Measurements from ENCODE around the gene COX6B2. TPM values are rescaled to one million over a fixed set of nuclear protein-coding genes. Genes with fewer than 3 reads are reported as not detected.

COX6B2 gene
- total RNA-seq, 1 experiment from 2014 or later: not detected

DNA sequence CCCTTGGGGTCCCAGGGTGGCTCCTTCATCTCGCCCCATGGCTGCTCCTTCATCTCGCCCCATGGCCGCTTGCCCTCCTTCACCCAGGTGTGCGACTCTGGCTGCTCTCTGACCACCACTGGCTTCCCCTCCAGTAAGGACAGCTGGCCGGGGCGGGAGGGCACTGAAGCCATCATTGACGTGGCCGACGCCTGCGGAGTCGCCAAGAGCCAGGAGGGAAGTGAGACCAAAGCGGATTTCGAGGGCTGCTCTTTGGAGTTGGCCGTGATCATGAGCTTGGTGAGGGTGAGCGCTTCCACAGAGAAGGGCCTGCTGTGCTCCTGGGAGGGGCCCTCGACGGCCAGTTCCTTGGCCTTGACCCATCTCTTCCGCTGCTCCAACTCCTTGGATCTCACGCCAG lies 4.0 kb upstream of the COX6B2 start:
- H4K20me1 ChIP-seq (ENCODE audit: insufficient read depth, low read depth, low read length): no peaks in the 10 kb centered on the region
- no peak for DNase-seq

DNA sequence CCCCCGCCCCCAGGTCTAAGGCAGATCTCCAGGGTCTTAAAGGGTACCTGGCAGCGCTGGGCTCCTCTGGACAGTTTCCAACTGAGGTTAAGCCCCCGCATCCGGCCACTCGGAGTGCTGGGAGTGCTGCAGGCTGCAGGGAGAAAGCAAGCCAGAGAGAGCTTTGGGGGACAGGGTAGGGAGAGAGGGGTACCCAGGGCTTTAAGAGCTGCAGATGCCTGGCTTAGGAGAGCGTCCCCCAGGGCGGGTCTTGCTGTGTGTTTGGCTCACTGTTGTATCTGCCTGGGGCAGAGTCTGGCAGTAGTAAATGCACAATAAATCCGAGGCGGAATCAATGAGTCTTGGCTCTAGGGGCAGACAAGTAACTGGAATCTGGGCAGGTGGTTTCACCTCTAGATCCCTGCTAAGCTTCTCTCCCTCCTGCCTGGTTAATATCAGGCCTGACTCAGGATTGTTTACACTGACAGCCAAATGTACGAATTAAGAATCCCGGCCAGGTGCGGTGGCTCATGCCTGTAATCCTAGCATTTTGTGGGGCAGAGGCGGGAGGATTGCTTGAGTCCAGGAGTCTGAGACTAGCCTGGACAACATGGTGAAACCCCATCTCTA lies 798 bp upstream of the COX6B2 start:
- no peak overlapping the region for H3K27ac ChIP-seq (ENCODE audit: low read length)
- H3K9me2 ChIP-seq (replicated peaks; ENCODE audit: insufficient read depth, low read length): no peaks in the 10 kb centered on the region
- H3K9ac ChIP-seq (ENCODE audit: low read length): no peak overlapping the region
- H4K20me1 ChIP-seq (ENCODE audit: insufficient read depth, low read depth, low read length): no peaks in the 10 kb centered on the region; the same call in 1 of the 2 replicates
- no peak overlapping the region for H3K4me2 ChIP-seq (ENCODE audit: low read depth, low read length, poor library complexity, severe bottlenecking)
- H3K4me1 ChIP-seq (ENCODE audit: low read length): no peaks in the 10 kb centered on the region
- no peaks in the 10 kb centered on the region for H3K27me3 ChIP-seq (ENCODE audit: low read length)
- DNase-seq: no peak
- H3K79me2 ChIP-seq (ENCODE audit: low read length): no peaks in the 10 kb centered on the region
- no peak overlapping the region for H3K4me3 ChIP-seq (ENCODE audit: low read length)
- H3K36me3 ChIP-seq (ENCODE audit: insufficient read depth, low read length): no peaks in the 10 kb centered on the region
- no peaks in the 10 kb centered on the region for H3K9me3 ChIP-seq (ENCODE audit: low read length)
- no peak overlapping the region for H2AFZ ChIP-seq (ENCODE audit: low read length)

More for the DNA sequence above, 4.0 kb upstream of the COX6B2 start:
- Histone ChIP-seq H3K4me2 (ENCODE audit: low read depth, low read length, poor library complexity, severe bottlenecking) (no peak overlapping the region), H3K9ac (ENCODE audit: low read length) (no peak overlapping the region), H3K4me1 (ENCODE audit: low read length) (no peaks in the 10 kb centered on the region), H3K9me3 (ENCODE audit: low read length) (no peaks in the 10 kb centered on the region), H3K4me3 (ENCODE audit: low read length) (no peak overlapping the region), H2AFZ (ENCODE audit: low read length) (no peak overlapping the region), H3K79me2 (ENCODE audit: low read length) (no peaks in the 10 kb centered on the region), H3K9me2 (replicated peaks; ENCODE audit: insufficient read depth, low read length) (no peaks in the 10 kb centered on the region), H3K27me3 (ENCODE audit: low read length) (no peaks in the 10 kb centered on the region), H3K36me3 (ENCODE audit: insufficient read depth, low read length) (no peaks in the 10 kb centered on the region), H3K27ac (ENCODE audit: low read length) (no peak overlapping the region)

DNA sequence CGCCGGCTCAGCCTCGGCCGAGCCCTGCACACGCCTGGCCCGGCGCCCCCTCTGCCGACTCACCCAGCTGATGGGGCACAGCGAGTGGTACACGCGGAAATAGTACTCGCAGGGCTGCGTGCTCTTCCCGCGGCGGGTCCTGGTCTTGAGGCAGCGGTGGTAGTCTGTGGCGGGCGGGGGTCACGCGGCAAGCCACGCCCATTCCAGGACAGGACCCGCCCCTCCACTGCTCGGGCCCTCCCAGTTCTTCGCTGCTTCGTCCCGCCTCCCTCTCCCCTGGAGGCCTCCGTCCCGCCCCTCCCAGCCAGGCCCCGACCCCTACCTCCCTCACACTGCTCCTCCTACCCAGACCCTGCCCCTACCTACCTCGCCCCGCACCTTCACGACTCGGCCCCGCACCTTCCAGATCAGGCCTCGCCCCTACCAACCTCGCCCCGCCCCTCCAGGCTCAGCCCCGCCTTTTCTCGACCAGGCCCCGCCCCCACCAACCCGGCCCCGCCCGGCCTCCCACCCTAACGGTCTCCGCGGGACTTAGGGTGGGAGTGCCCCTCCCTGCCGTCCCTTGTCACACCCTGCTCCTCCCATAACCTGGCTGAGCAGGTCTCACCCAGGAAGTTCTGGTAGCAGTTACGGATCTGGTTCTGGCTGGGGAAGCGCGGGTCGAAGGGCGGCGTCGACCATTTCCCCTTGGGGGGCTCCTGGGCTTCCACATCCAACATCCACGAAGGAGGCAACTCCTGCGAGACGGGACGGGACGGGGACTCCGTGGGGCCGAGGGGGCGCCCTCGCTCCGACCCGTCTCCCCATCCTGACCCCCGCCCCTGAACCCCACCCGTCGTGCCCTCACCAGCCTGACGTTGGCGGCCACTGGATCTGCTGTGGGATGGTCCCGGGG lies 469 bp downstream of the COX6B2 start:
- Histone ChIP-seq H3K79me2 (ENCODE audit: low read length) (no peaks in the 10 kb centered on the region), H3K27me3 (ENCODE audit: low read length) (no peaks in the 10 kb centered on the region), H3K9me3 (ENCODE audit: low read length) (no peaks in the 10 kb centered on the region), H3K9me2 (replicated peaks; ENCODE audit: insufficient read depth, low read length) (no peaks in the 10 kb centered on the region), H3K4me1 (ENCODE audit: low read length) (no peaks in the 10 kb centered on the region), H3K27ac (ENCODE audit: low read length) (no peak overlapping the region), H3K4me2 (ENCODE audit: low read depth, low read length, poor library complexity, severe bottlenecking) (no peak overlapping the region), H4K20me1 (ENCODE audit: insufficient read depth, low read depth, low read length) (no peaks in the 10 kb centered on the region; the same call in 1 of the 2 replicates), H3K4me3 (ENCODE audit: low read length) (no peak overlapping the region), H3K36me3 (ENCODE audit: insufficient read depth, low read length) (no peaks in the 10 kb centered on the region), H2AFZ (ENCODE audit: low read length) (no peak overlapping the region), H3K9ac (ENCODE audit: low read length) (no peak overlapping the region)
- DNase-seq: peak; percentile 65

DNA sequence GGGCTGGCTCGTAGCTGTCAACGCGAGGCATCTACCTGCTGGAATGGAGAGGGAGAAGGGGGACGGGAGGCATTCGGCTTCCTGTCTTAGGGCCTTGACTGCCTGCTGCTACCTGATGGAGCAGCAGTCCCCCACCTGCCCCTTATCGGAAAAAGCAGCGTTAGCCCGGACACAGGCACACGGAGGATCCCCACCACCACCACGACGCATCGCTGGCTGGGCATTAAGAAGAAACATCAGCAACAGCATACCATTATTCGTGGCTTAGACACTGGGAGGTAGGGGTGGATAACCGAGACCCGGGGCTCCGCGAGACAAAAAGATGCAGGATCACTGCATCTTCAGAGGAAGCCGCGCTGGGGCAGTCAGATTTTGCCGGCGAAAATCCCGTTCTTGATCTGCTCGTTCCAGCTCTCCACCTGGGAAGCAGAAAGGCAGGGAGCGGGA lies 1.1 kb downstream of the COX6B2 start:
- Histone ChIP-seq H3K4me2 (ENCODE audit: low read depth, low read length, poor library complexity, severe bottlenecking) (no peak overlapping the region), H3K27ac (ENCODE audit: low read length) (no peak overlapping the region), H2AFZ (ENCODE audit: low read length) (no peak overlapping the region), H3K4me1 (ENCODE audit: low read length) (no peaks in the 10 kb centered on the region), H3K79me2 (ENCODE audit: low read length) (no peaks in the 10 kb centered on the region), H3K4me3 (ENCODE audit: low read length) (no peak overlapping the region), H4K20me1 (ENCODE audit: insufficient read depth, low read depth, low read length) (no peaks in the 10 kb centered on the region; the same call in 1 of the 2 replicates), H3K36me3 (ENCODE audit: insufficient read depth, low read length) (no peaks in the 10 kb centered on the region), H3K9me2 (replicated peaks; ENCODE audit: insufficient read depth, low read length) (no peaks in the 10 kb centered on the region), H3K9me3 (ENCODE audit: low read length) (no peaks in the 10 kb centered on the region), H3K9ac (ENCODE audit: low read length) (no peak overlapping the region), H3K27me3 (ENCODE audit: low read length) (no peaks in the 10 kb centered on the region)
- DNase-seq: no peak

DNA sequence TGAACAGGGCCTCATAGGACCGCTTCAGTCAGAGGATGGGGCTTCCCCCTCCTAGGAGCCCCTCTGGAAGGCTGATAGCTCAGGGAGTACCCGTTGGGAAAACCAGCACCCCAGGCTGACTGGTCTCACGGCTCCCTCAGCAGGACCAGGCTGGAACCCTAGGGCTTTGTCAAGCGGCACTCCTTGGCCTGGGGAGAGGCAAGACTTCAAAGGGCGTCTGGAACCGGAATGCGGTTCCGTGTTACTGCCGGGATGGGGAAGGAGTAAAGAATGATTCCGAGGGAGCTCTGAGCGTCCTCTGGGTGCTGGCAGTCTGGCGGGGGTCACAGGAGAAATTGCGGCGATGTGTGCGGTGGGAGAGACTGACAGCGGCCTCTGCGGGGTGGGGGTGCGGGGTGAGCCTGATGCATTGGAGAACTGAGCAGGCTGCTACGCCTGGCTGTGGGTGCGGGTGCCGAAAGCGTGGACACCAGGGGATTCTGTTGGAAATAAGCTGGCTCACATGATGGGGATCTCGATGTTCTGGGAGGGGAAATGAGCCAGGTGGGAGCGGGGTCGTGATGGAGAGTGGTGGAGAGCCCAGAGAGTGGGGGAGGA lies 1.9 kb downstream of the COX6B2 start:
- no peaks in the 10 kb centered on the region for H3K27me3 ChIP-seq (ENCODE audit: low read length)
- H3K4me3 ChIP-seq (ENCODE audit: low read length): no peak overlapping the region
- H4K20me1 ChIP-seq (ENCODE audit: insufficient read depth, low read depth, low read length): no peaks in the 10 kb centered on the region; the same call in 1 of the 2 replicates
- no peak overlapping the region for H3K4me2 ChIP-seq (ENCODE audit: low read depth, low read length, poor library complexity, severe bottlenecking)
- H3K79me2 ChIP-seq (ENCODE audit: low read length): no peaks in the 10 kb centered on the region
- H3K36me3 ChIP-seq (ENCODE audit: insufficient read depth, low read length): no peaks in the 10 kb centered on the region
- H3K9me2 ChIP-seq (replicated peaks; ENCODE audit: insufficient read depth, low read length): no peaks in the 10 kb centered on the region
- no peak overlapping the region for H2AFZ ChIP-seq (ENCODE audit: low read length)
- H3K4me1 ChIP-seq (ENCODE audit: low read length): no peaks in the 10 kb centered on the region
- H3K9me3 ChIP-seq (ENCODE audit: low read length): no peaks in the 10 kb centered on the region
- H3K9ac ChIP-seq (ENCODE audit: low read length): no peak overlapping the region
- no peak for DNase-seq
- no peak overlapping the region for H3K27ac ChIP-seq (ENCODE audit: low read length)

DNA sequence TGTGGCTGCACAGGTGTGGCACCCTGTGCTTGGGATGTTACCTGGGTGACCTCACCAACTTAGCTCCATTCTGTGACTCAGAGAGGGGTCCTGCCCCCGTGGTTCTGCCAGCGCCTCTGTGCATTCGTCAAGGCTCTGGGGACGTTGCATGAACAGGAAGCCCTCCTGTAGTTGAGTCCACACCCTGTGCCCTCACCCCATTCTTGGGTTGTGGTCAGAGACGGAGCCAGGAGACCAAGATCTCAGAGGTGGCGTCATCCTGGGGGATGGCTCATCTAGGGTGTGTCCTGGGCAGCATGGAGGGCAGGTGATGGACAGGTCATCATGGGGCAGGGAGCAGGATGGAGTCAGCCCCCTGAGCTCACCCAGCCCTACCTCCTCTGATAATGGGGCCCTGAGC lies 2.5 kb downstream of the COX6B2 start:
- no peaks in the 10 kb centered on the region for H3K27me3 ChIP-seq (ENCODE audit: low read length)
- no peak overlapping the region for H3K4me3 ChIP-seq (ENCODE audit: low read length)
- H3K36me3 ChIP-seq (ENCODE audit: insufficient read depth, low read length): no peaks in the 10 kb centered on the region
- H3K9me3 ChIP-seq (ENCODE audit: low read length): no peaks in the 10 kb centered on the region
- H3K4me2 ChIP-seq (ENCODE audit: low read depth, low read length, poor library complexity, severe bottlenecking): no peak overlapping the region
- H4K20me1 ChIP-seq (ENCODE audit: insufficient read depth, low read depth, low read length): no peaks in the 10 kb centered on the region; the same call in 1 of the 2 replicates
- H3K79me2 ChIP-seq (ENCODE audit: low read length): no peaks in the 10 kb centered on the region
- no peak overlapping the region for H3K9ac ChIP-seq (ENCODE audit: low read length)
- no peak overlapping the region for H2AFZ ChIP-seq (ENCODE audit: low read length)
- H3K27ac ChIP-seq (ENCODE audit: low read length): no peak overlapping the region
- H3K9me2 ChIP-seq (replicated peaks; ENCODE audit: insufficient read depth, low read length): no peaks in the 10 kb centered on the region
- DNase-seq: no peak
- H3K4me1 ChIP-seq (ENCODE audit: low read length): no peaks in the 10 kb centered on the region

DNA sequence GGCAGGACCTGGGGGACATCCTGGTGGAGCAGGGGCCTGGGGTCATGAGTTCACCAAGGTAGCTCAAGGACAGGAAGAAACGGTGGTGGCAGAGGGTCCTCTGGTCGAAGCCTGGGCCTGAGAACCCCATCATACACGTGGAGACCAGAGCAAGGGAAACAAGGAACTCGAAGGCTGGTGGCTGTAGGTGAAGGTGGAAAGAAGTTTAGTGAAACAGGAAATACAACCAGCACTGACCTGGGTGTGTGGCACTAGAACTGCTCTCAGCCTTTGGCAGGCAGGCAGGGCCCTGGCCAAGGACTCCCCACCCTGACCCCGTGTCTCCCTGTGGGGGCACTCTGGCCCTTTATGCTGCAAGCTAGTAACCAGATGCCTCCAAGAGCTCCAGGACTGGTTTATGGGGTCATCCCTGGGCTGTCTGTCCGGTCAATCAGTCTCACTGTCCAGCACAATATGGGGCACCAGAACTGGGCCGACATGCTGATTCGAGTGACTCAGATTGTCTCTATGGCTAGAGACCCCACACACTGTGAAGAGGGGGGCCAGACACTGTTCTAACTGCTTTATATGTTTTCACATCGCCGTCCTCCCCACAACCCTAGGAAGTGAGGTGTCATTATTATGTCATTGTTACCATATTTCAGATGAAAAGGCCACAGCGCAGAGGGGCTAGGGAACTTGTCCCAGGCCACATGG lies 3.8 kb downstream of the COX6B2 start:
- no peak overlapping the region for H3K4me2 ChIP-seq (ENCODE audit: low read depth, low read length, poor library complexity, severe bottlenecking)
- H3K9me2 ChIP-seq (replicated peaks; ENCODE audit: insufficient read depth, low read length): no peaks in the 10 kb centered on the region
- no peaks in the 10 kb centered on the region for H3K9me3 ChIP-seq (ENCODE audit: low read length)
- no peak for DNase-seq
- no peaks in the 10 kb centered on the region for H3K79me2 ChIP-seq (ENCODE audit: low read length)
- H4K20me1 ChIP-seq (ENCODE audit: insufficient read depth, low read depth, low read length): no peaks in the 10 kb centered on the region; the same call in 1 of the 2 replicates
- H3K27me3 ChIP-seq (ENCODE audit: low read length): no peaks in the 10 kb centered on the region
- H3K4me3 ChIP-seq (ENCODE audit: low read length): no peak overlapping the region
- no peak overlapping the region for H3K27ac ChIP-seq (ENCODE audit: low read length)
- H3K4me1 ChIP-seq (ENCODE audit: low read length): no peaks in the 10 kb centered on the region
- H3K9ac ChIP-seq (ENCODE audit: low read length): no peak overlapping the region
- no peak overlapping the region for H2AFZ ChIP-seq (ENCODE audit: low read length)
- H3K36me3 ChIP-seq (ENCODE audit: insufficient read depth, low read length): no peaks in the 10 kb centered on the region

Data from Karpas-422 (cell line).